HEK293 (cell line): Measurements from ENCODE around the gene RO60.

ENCODE experiments used
- ATF2 ChIP-seq: fragments of 450-650 bp; formaldehyde crosslinking; IDR thresholded peaks from 2 replicates; pipeline ENCODE4 v1.5.1; 2016; ENCODE audit warnings: missing biosample characterization, missing genetic modification characterization, low read depth
- GLIS1 ChIP-seq: fragments of 450-650 bp; formaldehyde crosslinking; IDR thresholded peaks from 2 replicates; pipeline ENCODE4 v1.5.1; 2016; ENCODE audit warnings: missing biosample characterization, missing genetic modification characterization
- HOXD13 ChIP-seq: sonication (generic); formaldehyde crosslinking; IDR thresholded peaks from 2 replicates; pipeline ENCODE4 v1.8.0; 2022; ENCODE audit warnings: missing genetic modification reagents, borderline replicate concordance
- MZF1 ChIP-seq: fragments of 450-650 bp; formaldehyde crosslinking; IDR thresholded peaks from 2 replicates; pipeline ENCODE4 v1.5.1; 2017; ENCODE audit warnings: missing biosample characterization, missing genetic modification characterization, borderline replicate concordance
- PRDM4 ChIP-seq: fragments of 450-650 bp; formaldehyde crosslinking; IDR thresholded peaks from 2 replicates; pipeline ENCODE4 v1.5.1; 2017; ENCODE audit warnings: missing biosample characterization, missing genetic modification characterization
- SP3 ChIP-seq: fragments of 450-650 bp; formaldehyde crosslinking; IDR thresholded peaks from 2 replicates; pipeline ENCODE4 v1.5.1; 2016; ENCODE audit warnings: missing biosample characterization, missing genetic modification characterization
- ZBTB1 ChIP-seq: fragments of 450-650 bp; formaldehyde crosslinking; IDR thresholded peaks from 2 replicates; pipeline ENCODE4 v1.5.1; 2016; ENCODE audit warnings: missing biosample characterization, missing genetic modification characterization
- ZBTB48 ChIP-seq: fragments of 450-650 bp; formaldehyde crosslinking; IDR thresholded peaks from 2 replicates; pipeline ENCODE4 v1.5.1; 2016; ENCODE audit warnings: missing biosample characterization, missing genetic modification characterization
- ZBTB8A ChIP-seq: fragments of 450-650 bp; formaldehyde crosslinking; IDR thresholded peaks from 2 replicates; pipeline ENCODE4 v1.5.1; 2016; ENCODE audit warnings: missing biosample characterization, missing genetic modification characterization
- ZEB2 ChIP-seq: fragments of 450-650 bp; formaldehyde crosslinking; IDR thresholded peaks from 2 replicates; pipeline ENCODE4 v1.5.1; 2016; ENCODE audit warnings: missing biosample characterization, missing genetic modification characterization
- ZFP69B ChIP-seq: fragments of 450-650 bp; formaldehyde crosslinking; IDR thresholded peaks from 2 replicates; pipeline ENCODE4 v1.5.1; 2016; ENCODE audit warnings: missing biosample characterization, missing genetic modification characterization
- ZNF121 ChIP-seq: fragments of 450-650 bp; formaldehyde crosslinking; IDR thresholded peaks from 2 replicates; pipeline ENCODE4 v1.5.1; 2016; ENCODE audit warnings: missing biosample characterization, missing genetic modification characterization
- ZNF148 ChIP-seq: fragments of 450-650 bp; formaldehyde crosslinking; IDR thresholded peaks from 2 replicates; pipeline ENCODE4 v1.5.0; 2017; ENCODE audit warnings: missing biosample characterization, missing genetic modification characterization, borderline replicate concordance
- ZNF155 ChIP-seq: fragments of 450-650 bp; formaldehyde crosslinking; IDR thresholded peaks from 2 replicates; pipeline ENCODE4 v1.5.1; 2016; ENCODE audit warnings: missing biosample characterization, missing genetic modification characterization
- ZNF157 ChIP-seq: fragments of 450-650 bp; formaldehyde crosslinking; IDR thresholded peaks from 2 replicates; pipeline ENCODE4 v1.5.1; 2016; ENCODE audit warnings: missing biosample characterization, missing genetic modification characterization
- ZNF169 ChIP-seq: fragments of 450-650 bp; formaldehyde crosslinking; IDR thresholded peaks from 2 replicates; pipeline ENCODE4 v1.5.1; 2016; ENCODE audit warnings: missing biosample characterization, missing genetic modification characterization
- ZNF202 ChIP-seq: fragments of 450-650 bp; formaldehyde crosslinking; IDR thresholded peaks from 2 replicates; pipeline ENCODE4 v1.5.1; 2016; ENCODE audit warnings: missing biosample characterization, missing genetic modification characterization, borderline replicate concordance
- ZNF26 ChIP-seq: fragments of 450-650 bp; formaldehyde crosslinking; IDR thresholded peaks from 2 replicates; pipeline ENCODE4 v1.5.1; 2016; ENCODE audit warnings: missing biosample characterization, missing genetic modification characterization
- ZNF292 ChIP-seq: fragments of 450-650 bp; formaldehyde crosslinking; IDR thresholded peaks from 2 replicates; pipeline ENCODE4 v1.5.1; 2016; ENCODE audit warnings: low read depth, missing biosample characterization, missing genetic modification characterization, borderline replicate concordance
- ZNF311 ChIP-seq: fragments of 450-650 bp; formaldehyde crosslinking; IDR thresholded peaks from 2 replicates; pipeline ENCODE4 v1.5.1; 2017; ENCODE audit warnings: missing biosample characterization, missing genetic modification characterization, borderline replicate concordance
- ZNF341 ChIP-seq: fragments of 450-650 bp; formaldehyde crosslinking; IDR thresholded peaks from 2 replicates; pipeline ENCODE4; 2016; ENCODE audit warnings: low read depth, missing biosample characterization, missing genetic modification characterization
- ZNF416 ChIP-seq: fragments of 450-650 bp; formaldehyde crosslinking; IDR thresholded peaks from 2 replicates; pipeline ENCODE4 v1.5.1; 2016; ENCODE audit warnings: missing biosample characterization, missing genetic modification characterization
- ZNF473 ChIP-seq: fragments of 450-650 bp; formaldehyde crosslinking; IDR thresholded peaks from 2 replicates; pipeline ENCODE4 v1.5.1; 2017; ENCODE audit warnings: missing biosample characterization, missing genetic modification characterization
- ZNF48 ChIP-seq: fragments of 450-650 bp; formaldehyde crosslinking; IDR thresholded peaks from 2 replicates; pipeline ENCODE4 v1.5.1; 2016; ENCODE audit warnings: missing biosample characterization, missing genetic modification characterization
- ZNF544 ChIP-seq: fragments of 450-650 bp; formaldehyde crosslinking; IDR thresholded peaks from 2 replicates; pipeline ENCODE4 v1.5.0; 2017; ENCODE audit warnings: missing biosample characterization, missing genetic modification characterization
- ZNF558 ChIP-seq: fragments of 450-650 bp; formaldehyde crosslinking; IDR thresholded peaks from 2 replicates; pipeline ENCODE4 v1.5.1; 2016; ENCODE audit warnings: missing biosample characterization, missing genetic modification characterization
- ZNF585B ChIP-seq: fragments of 450-650 bp; formaldehyde crosslinking; IDR thresholded peaks from 2 replicates; pipeline ENCODE4 v1.5.1; 2016; ENCODE audit warnings: missing biosample characterization, missing genetic modification characterization
- ZNF610 ChIP-seq: fragments of 450-650 bp; formaldehyde crosslinking; IDR thresholded peaks from 2 replicates; pipeline ENCODE4 v1.5.1; 2016; ENCODE audit warnings: missing biosample characterization, missing genetic modification characterization, borderline replicate concordance
- ZNF621 ChIP-seq: fragments of 450-650 bp; formaldehyde crosslinking; IDR thresholded peaks from 2 replicates; pipeline ENCODE4 v1.5.1; 2017; ENCODE audit warnings: missing biosample characterization, missing genetic modification characterization
- ZNF677 ChIP-seq: fragments of 450-650 bp; IDR thresholded peaks from 2 replicates; pipeline ENCODE4 v1.5.0; 2018; ENCODE audit warnings: missing biosample characterization, mild to moderate bottlenecking, missing genetic modification characterization, moderate library complexity
- ZNF747 ChIP-seq: fragments of 450-650 bp; formaldehyde crosslinking; IDR thresholded peaks from 2 replicates; pipeline ENCODE4 v1.5.1; 2016; ENCODE audit warnings: missing biosample characterization, missing genetic modification characterization
- ZSCAN4 ChIP-seq: fragments of 450-650 bp; formaldehyde crosslinking; IDR thresholded peaks from 2 replicates; pipeline ENCODE4 v1.5.1; 2017; ENCODE audit warnings: missing biosample characterization, missing genetic modification characterization

RO60 gene

GRCh38 chr1:193104907-193105820 lies 45.8 kb downstream of the RO60 start, which contains the start of gene GLRX2 (continued):
- no peak for TF ChIP-seq ZNF48 (tag by site-specific recombination)
- no peak for TF ChIP-seq ZNF169 (tag by site-specific recombination)
- no peak for TF ChIP-seq ZNF202 (tag by site-specific recombination)
- no peak for TF ChIP-seq ZSCAN4 (tag by site-specific recombination)
- TF ChIP-seq ZNF26 (tag by site-specific recombination): no peak
- no peak for TF ChIP-seq ZNF558 (tag by site-specific recombination)
- peak; percentile 50; the same call in 1 of the 2 replicates for TF ChIP-seq ZBTB48 (tag by site-specific recombination)
- peak; percentile 39; the same call in 1 of the 2 replicates for TF ChIP-seq GLIS1 (tag by site-specific recombination)
- TF ChIP-seq ZNF416 (tag by site-specific recombination): no peak
- no peak for TF ChIP-seq ZFP69B (tag by site-specific recombination)
- TF ChIP-seq ZNF311: no peak
- TF ChIP-seq ZNF473: no peak
- no peak for TF ChIP-seq ZNF157
- TF ChIP-seq MZF1 (tag by site-specific recombination): peak; percentile 37; the same call in 1 of the 2 replicates
- no peak for TF ChIP-seq ZNF148 (tag by site-specific recombination)
- no peak for TF ChIP-seq PRDM4 (tag by site-specific recombination)
- no peak for TF ChIP-seq ZNF292
- no peak for TF ChIP-seq ZNF544 (tag by site-specific recombination)
- TF ChIP-seq ZNF585B (tag by site-specific recombination): no peak
- no peak for TF ChIP-seq ZNF621 (tag by site-specific recombination)
- TF ChIP-seq ZNF610 (tag by site-specific recombination): peak; percentile 59; the same call in 1 of the 2 replicates
- TF ChIP-seq SP3: peak; percentile 74
- TF ChIP-seq ZBTB8A (tag by site-specific recombination): peak; percentile 75
- no peak for TF ChIP-seq ZNF747 (tag by site-specific recombination)
- TF ChIP-seq HOXD13 (CRISPR knock-in tag): no peak
- no peak for TF ChIP-seq ZBTB1 (tag by site-specific recombination)
- TF ChIP-seq ZNF121: no peak; the same call in 1 of the 2 replicates
- TF ChIP-seq ZNF341 (tag by site-specific recombination): no peak
- 0 out of 2 replicates have a peak, but pooled peaks have one; percentile 37 for TF ChIP-seq ZEB2 (tag by site-specific recombination)
- TF ChIP-seq ATF2 (tag by site-specific recombination): no peak
- TF ChIP-seq ZNF155 (tag by site-specific recombination): no peak
- TF ChIP-seq ZNF677 (tag by site-specific recombination): no peak
